ENCODE data around the gene ITPKC. TPM values are rescaled to one million over a fixed set of nuclear protein-coding genes. Genes with fewer than 3 reads are reported as not detected.

Gene ITPKC
- total and polyA plus RNA-seq, 7 donors, result 6.9 to 19.2 (median 14.5) TPM

DNA sequence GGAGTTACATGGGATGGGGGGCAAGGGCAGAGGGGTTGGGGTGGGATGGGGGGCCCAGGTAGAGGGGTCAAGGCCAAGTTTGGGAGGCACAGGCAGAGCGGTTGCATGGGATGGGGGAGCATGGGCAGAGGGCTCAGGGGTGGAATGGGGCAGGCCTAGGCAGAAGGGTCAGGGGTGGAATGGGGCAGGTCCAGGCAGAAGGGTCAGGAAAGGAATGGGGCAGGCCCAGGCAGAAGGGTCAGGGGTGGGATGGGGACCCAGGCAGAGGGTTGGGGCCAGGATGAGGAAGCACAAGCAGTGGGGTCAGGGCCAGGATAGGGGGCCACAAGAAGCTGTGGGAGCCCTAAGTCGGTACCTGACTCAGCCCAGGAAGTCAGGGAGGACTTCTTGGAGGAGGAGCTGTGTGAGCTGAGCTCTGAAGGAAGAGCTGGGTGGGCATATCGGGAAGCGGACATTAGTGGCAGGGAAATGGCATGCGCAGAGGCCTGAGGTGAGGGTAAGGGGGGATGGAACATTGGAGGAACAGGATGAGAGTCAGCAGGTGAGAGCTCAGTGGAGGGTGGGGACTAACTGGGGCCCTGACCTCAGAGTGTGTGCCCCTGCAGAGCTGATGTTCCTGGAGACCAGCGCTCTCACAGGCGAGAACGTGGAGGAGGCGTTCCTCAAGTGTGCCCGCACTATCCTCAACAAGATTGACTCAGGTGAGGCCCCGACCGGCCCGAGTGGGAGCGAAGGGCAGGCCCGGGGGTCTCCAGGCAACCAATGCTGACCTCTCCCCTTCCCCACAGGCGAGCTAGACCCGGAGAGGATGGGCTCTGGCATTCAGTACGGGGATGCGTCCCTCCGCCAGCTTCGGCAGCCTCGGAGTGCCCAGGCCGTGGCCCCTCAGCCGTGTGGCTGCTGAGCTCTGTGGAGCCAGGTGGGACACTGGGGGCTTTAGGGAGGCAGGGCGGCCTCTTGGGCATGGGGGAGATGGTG is 69.4 kb downstream of the ITPKC start:
- H3K9me3 ChIP-seq, result no peaks in the 10 kb centered on the region
- intact Hi-C loops (cut with DNase I), result no loop called here
- no peaks in the 10 kb centered on the region for H3K4me1 ChIP-seq
- no peak overlapping the region for H3K27ac ChIP-seq
- TF ChIP-seq, protein P1, sequence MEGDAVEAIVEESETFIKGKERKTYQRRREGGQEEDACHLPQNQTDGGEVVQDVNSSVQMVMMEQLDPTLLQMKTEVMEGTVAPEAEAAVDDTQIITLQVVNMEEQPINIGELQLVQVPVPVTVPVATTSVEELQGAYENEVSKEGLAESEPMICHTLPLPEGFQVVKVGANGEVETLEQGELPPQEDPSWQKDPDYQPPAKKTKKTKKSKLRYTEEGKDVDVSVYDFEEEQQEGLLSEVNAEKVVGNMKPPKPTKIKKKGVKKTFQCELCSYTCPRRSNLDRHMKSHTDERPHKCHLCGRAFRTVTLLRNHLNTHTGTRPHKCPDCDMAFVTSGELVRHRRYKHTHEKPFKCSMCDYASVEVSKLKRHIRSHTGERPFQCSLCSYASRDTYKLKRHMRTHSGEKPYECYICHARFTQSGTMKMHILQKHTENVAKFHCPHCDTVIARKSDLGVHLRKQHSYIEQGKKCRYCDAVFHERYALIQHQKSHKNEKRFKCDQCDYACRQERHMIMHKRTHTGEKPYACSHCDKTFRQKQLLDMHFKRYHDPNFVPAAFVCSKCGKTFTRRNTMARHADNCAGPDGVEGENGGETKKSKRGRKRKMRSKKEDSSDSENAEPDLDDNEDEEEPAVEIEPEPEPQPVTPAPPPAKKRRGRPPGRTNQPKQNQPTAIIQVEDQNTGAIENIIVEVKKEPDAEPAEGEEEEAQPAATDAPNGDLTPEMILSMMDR (IDR thresholded peaks at IDR 0.05), result no peak
- WGBS, 3 donors, result 89 to 92% (median 91%) methylated on average over 23 to 25 of the region's 25 CpGs
- DNase-seq (no peak), ATAC-seq (no peak)
- H3K27me3 ChIP-seq (ENCODE audit: insufficient read depth in 3 of 3, low read length in 2 of 3), result no peaks in the 10 kb centered on the region
- H3K4me3 ChIP-seq, result no peak overlapping the region
- peaks cover 0 to 28% of the 10 kb centered on the region in 2 donors for H3K36me3 ChIP-seq (ENCODE audit: insufficient read depth in 1 of 2, low read depth in 1 of 2)

Other genes with a start within 250 kb of the ITPKC start
- 10 to 100 TPM; 12.4 to 17.4 (median 16.1) TPM for gene SHKBP1, start 140.2 kb upstream of the ITPKC start, total RNA-seq
- gene SHKBP1, start 140.2 kb upstream of the ITPKC start, polyA plus RNA-seq, result 10 to 100 TPM; 14.0 to 21.7 (median 20.3) TPM
- 10 to 100 TPM; 24.1 to 55.8 (median 44.0) TPM for gene LTBP4, start 115.7 kb upstream of the ITPKC start, total RNA-seq
- gene LTBP4, start 115.7 kb upstream of the ITPKC start, polyA plus RNA-seq, result 10 to 100 TPM; 16.0 to 23.8 (median 20.6) TPM
- gene NUMBL, start 26.5 kb upstream of the ITPKC start, total RNA-seq, result 10 to 100 TPM; 12.0 to 13.3 (median 12.9) TPM
- 1 to 10 TPM; 3.3 to 5.5 (median 4.1) TPM for gene NUMBL, start 26.5 kb upstream of the ITPKC start, polyA plus RNA-seq
- 10 to 100 TPM in 3 of 4 donors, 1 to 10 TPM in 1; 6.8 to 16.2 (median 13.7) TPM for gene COQ8B, start 226 bp upstream of the ITPKC start, total RNA-seq
- gene COQ8B, start 226 bp upstream of the ITPKC start, polyA plus RNA-seq, result 10 to 100 TPM; 13.2 to 43.1 (median 16.1) TPM
- gene ACTMAP, start 33.4 kb downstream of the ITPKC start, total RNA-seq, result 10 to 100 TPM in 2 of 4 donors, 1 to 10 TPM in 2; 6.7 to 13.3 (median 9.6) TPM
- 1 to 10 TPM; 5.1 to 8.9 (median 6.6) TPM for gene ACTMAP, start 33.4 kb downstream of the ITPKC start, polyA plus RNA-seq
- gene SNRPA, start 34.1 kb downstream of the ITPKC start, total RNA-seq, result 10 to 100 TPM; 27.5 to 43.6 (median 33.5) TPM
- 10 to 100 TPM; 21.5 to 34.2 (median 22.5) TPM for gene SNRPA, start 34.1 kb downstream of the ITPKC start, polyA plus RNA-seq
- gene MIA, start 58.4 kb downstream of the ITPKC start, total RNA-seq, result 1 to 10 TPM in 1 of 4 donors, not detected in 3; 1.3 TPM
- gene MIA, start 58.4 kb downstream of the ITPKC start, polyA plus RNA-seq, result under 1 TPM in 2 of 3 donors, not detected in 1; 0.38 to 0.77 TPM
- 10 to 100 TPM in 3 of 4 donors, 1 to 10 TPM in 1; 8.2 to 14.5 (median 13.9) TPM for gene RAB4B, start 61.1 kb downstream of the ITPKC start, total RNA-seq
- 10 to 100 TPM; 19.2 to 28.7 (median 23.4) TPM for gene RAB4B, start 61.1 kb downstream of the ITPKC start, polyA plus RNA-seq
- gene EGLN2, start 82.1 kb downstream of the ITPKC start, total RNA-seq, result 10 to 100 TPM; 34.9 to 42.9 (median 38.9) TPM
- gene EGLN2, start 82.1 kb downstream of the ITPKC start, polyA plus RNA-seq, result 10 to 100 TPM; 45.8 to 67.6 (median 50.0) TPM
- under 1 TPM in 1 of 4 donors, not detected in 3; 0.32 TPM for gene CYP2A6, start 133.3 kb downstream of the ITPKC start, total RNA-seq
- gene CYP2A6, start 133.3 kb downstream of the ITPKC start, polyA plus RNA-seq, result not detected
- gene CYP2A7, start 165.1 kb downstream of the ITPKC start, total RNA-seq, result under 1 TPM in 1 of 4 donors, not detected in 3; 0.71 TPM
- gene CYP2A7, start 165.1 kb downstream of the ITPKC start, polyA plus RNA-seq, result not detected